ENCODE measurements around the gene AKAP8.
"Not testable (repeated sequence)": the region's sequence is repeated elsewhere in the genome, so short reads cannot be mapped to it uniquely, and the experiment has no call there.

AKAP8 gene

DNA sequence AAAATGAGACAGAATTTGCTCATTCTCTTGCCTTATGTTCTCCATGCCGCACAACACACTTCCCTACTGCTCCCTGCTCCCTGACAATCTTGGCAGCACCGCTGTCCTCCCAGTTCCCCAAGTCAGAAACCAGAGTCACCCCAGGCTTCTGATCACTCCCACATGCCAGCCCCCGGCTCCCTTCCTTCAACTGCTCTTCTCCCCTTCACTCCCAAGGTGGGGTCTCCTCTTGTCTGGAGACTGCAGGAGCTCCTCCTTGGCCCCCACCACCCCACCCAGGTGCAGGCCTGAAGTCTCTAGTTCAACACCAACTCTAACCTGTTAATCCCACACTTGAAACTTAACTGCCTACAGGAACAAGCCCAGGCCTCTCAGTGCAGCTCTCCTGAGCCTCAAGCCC, 16.8 kb upstream of the AKAP8 start:
- H3K27ac Mint-ChIP-seq = peak overlapping the region; percentile 72
- no peaks in the 10 kb centered on the region for H3K9me3 Mint-ChIP-seq
- H3K27me3 Mint-ChIP-seq = no peaks in the 10 kb centered on the region
- H3K4me3 Mint-ChIP-seq = no peak overlapping the region
- H3K36me3 Mint-ChIP-seq = peaks cover 22% of the 10 kb centered on the region
- H3K4me1 Mint-ChIP-seq = peaks cover 12% of the 10 kb centered on the region

GRCh38 chr19:15395251-15395650, 15.7 kb upstream of the AKAP8 start:
- Mint-ChIP-seq H3K36me3 (peaks cover 22% of the 10 kb centered on the region), H3K4me1 (peaks cover 17% of the 10 kb centered on the region), H3K27ac (peak overlapping the region; percentile 23)
- H3K27me3 Mint-ChIP-seq, H3K9me3 Mint-ChIP-seq, H3K4me3 Mint-ChIP-seq: not testable (repeated sequence)

- peaks cover 24% of the 10 kb centered on the region for H3K36me3 Mint-ChIP-seq
- H3K4me1 Mint-ChIP-seq = peaks cover 21% of the 10 kb centered on the region
- no peak overlapping the region for H3K4me3 Mint-ChIP-seq
- no peaks in the 10 kb centered on the region for H3K27me3 Mint-ChIP-seq
- H3K9me3 Mint-ChIP-seq = no peaks in the 10 kb centered on the region
- H3K27ac Mint-ChIP-seq = no peak overlapping the region
Measured at GRCh38 chr19:15394426-15394825, 14.8 kb upstream of the AKAP8 start.

DNA sequence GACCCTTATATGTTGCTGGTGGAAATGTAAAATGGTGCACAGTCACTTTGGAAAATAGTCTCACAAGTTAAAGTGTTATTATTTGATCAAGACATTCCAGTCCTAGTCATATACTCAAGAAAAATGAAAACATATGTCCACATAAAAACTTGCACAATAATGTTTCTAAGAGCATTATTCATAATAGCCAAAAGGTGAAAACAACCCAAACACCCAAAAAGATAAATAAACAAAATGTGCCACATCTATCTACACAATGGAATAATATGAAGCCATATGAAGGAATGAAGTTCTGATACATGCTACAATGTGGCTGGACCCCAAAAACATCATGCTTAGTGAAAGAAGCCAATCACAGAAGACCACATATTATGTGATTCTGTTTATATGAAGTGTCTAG, 14.4 kb upstream of the AKAP8 start:
- Mint-ChIP-seq H3K4me1 (peaks cover 21% of the 10 kb centered on the region), H3K27me3 (no peaks in the 10 kb centered on the region), H3K9me3 (no peaks in the 10 kb centered on the region), H3K4me3 (no peak overlapping the region), H3K27ac (no peak overlapping the region), H3K36me3 (peaks cover 24% of the 10 kb centered on the region)

DNA sequence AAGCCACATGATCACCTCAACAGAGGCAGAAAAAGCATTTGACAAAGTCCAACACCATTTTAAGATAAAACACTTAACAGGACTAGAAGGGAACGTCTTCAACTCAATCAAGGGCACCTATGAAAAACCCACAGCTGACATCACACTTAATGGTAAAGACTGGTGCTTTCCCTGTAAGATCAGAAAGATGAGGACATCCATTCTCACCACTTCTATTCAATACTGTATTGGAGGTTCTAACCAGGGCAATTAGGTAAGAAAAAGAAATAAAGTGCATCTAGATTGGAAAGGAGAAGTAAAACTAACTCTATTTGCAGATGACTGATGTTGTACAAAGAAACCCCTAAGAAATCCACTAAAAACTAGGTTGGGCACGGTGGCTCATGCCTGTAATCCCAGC, 11.2 kb upstream of the AKAP8 start:
- Mint-ChIP-seq H3K27me3 (no peaks in the 10 kb centered on the region), H3K4me1 (peaks cover 13% of the 10 kb centered on the region), H3K27ac (no peak overlapping the region), H3K4me3 (no peak overlapping the region), H3K9me3 (no peaks in the 10 kb centered on the region), H3K36me3 (peaks cover 9% of the 10 kb centered on the region)

DNA sequence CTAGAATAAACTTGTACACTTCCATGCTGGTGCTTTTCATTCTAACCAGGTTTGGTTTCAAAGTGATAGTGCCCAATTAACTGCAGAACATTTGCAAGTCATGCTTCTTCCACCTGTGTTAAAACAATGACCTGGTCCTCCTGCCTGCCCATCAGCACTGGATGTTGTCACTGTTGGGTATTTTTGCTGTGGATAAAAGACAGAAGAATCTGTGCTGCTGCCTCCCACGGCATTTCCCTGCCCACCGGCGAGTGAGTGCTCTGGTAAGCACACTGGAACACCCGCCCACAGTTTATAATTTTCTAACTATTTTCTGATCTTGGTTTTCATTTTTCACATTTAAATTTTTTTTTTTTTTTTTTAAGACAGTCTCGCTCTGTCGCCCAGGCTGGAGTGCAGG, 2.3 kb upstream of the AKAP8 start:
- Mint-ChIP-seq H3K4me3 (peak overlapping the region; percentile 86), H3K36me3 (no peaks in the 10 kb centered on the region), H3K27ac (no peak overlapping the region)

GRCh38 chr19:15381429-15381828, 1.8 kb upstream of the AKAP8 start:
- H3K27me3 Mint-ChIP-seq = no peaks in the 10 kb centered on the region
- H3K27ac Mint-ChIP-seq = no peak overlapping the region
- peaks cover 35% of the 10 kb centered on the region for H3K4me1 Mint-ChIP-seq
- no peaks in the 10 kb centered on the region for H3K9me3 Mint-ChIP-seq
- H3K36me3 Mint-ChIP-seq = no peaks in the 10 kb centered on the region
- peak overlapping the region; percentile 86 for H3K4me3 Mint-ChIP-seq

More for the DNA sequence above, 2.3 kb upstream of the AKAP8 start:
- peaks cover 30% of the 10 kb centered on the region for H3K4me1 Mint-ChIP-seq
- no peaks in the 10 kb centered on the region for H3K9me3 Mint-ChIP-seq
- no peaks in the 10 kb centered on the region for H3K27me3 Mint-ChIP-seq

GRCh38 chr19:15379999-15380647, 536 bp upstream of the AKAP8 start:
- H3K9me3 Mint-ChIP-seq = no peaks in the 10 kb centered on the region
- no peaks in the 10 kb centered on the region for H3K27me3 Mint-ChIP-seq
- peaks cover 35% of the 10 kb centered on the region for H3K4me1 Mint-ChIP-seq
- no peaks in the 10 kb centered on the region for H3K36me3 Mint-ChIP-seq
- peak overlapping the region; percentile 96 for H3K4me3 Mint-ChIP-seq
- H3K27ac Mint-ChIP-seq = peak overlapping the region; percentile 63

- Mint-ChIP-seq H3K4me1 (peaks cover 39% of the 10 kb centered on the region), H3K9me3 (no peaks in the 10 kb centered on the region), H3K36me3 (no peaks in the 10 kb centered on the region), H3K27ac (peak overlapping the region; percentile 94), H3K27me3 (no peaks in the 10 kb centered on the region), H3K4me3 (peak overlapping the region; percentile 96)
Measured at GRCh38 chr19:15378534-15379082, 979 bp downstream of the AKAP8 start.

GRCh38 chr19:15374796-15375440, 4.7 kb downstream of the AKAP8 start:
- Mint-ChIP-seq H3K27ac (no peak overlapping the region), H3K4me1 (peaks cover 28% of the 10 kb centered on the region), H3K4me3 (no peak overlapping the region), H3K9me3 (no peaks in the 10 kb centered on the region), H3K36me3 (no peaks in the 10 kb centered on the region), H3K27me3 (no peaks in the 10 kb centered on the region)

GRCh38 chr19:15374105-15374651, 5.4 kb downstream of the AKAP8 start:
- Mint-ChIP-seq H3K27ac (no peak overlapping the region), H3K36me3 (no peaks in the 10 kb centered on the region), H3K27me3 (no peaks in the 10 kb centered on the region), H3K4me3 (no peak overlapping the region), H3K4me1 (peaks cover 28% of the 10 kb centered on the region), H3K9me3 (no peaks in the 10 kb centered on the region)

DNA sequence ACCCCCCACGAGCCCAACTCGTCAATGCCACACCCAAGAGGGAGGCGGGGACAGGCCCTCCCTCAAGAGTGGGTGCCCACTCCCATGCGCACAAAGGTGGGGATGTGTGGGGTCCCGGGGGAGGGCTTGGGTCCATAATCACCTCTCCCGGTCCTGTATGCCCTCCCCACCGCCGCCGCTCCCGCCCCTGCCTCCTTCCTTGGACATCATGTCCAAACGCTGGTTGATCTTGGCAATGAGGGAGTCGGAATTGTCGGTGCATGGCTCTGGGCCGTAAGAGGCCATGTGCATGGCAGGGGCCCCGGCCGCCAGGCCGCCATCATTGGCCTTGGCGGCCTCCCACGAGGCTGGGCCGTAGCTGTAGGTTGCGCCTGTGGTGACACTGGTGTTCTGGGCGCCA, 5.9 kb downstream of the AKAP8 start:
- Mint-ChIP-seq H3K27me3 (no peaks in the 10 kb centered on the region), H3K27ac (no peak overlapping the region), H3K9me3 (no peaks in the 10 kb centered on the region), H3K4me1 (peaks cover 28% of the 10 kb centered on the region), H3K36me3 (peaks cover under 1% of the 10 kb centered on the region), H3K4me3 (no peak overlapping the region)

DNA sequence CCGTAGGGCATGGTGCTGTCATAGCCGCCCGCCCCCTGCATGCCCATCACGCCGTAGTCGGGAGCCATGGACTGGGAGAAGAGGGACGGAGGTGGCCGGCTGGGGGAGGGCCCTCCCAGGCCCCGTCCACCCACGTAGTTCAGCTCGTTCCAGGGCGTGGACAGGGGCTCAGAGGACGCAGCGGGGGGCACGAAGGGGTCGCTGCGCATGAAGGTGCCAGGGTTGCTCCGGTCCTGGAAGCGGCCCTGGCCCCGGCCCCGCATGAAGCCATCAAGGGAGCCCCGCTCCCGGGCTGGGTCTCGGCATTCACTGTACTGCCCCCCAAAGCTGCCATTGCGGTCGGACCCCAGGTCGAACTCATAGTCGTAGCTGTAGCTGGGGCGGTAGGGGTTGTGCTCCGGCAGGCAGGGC, 6.7 kb downstream of the AKAP8 start:
- no peaks in the 10 kb centered on the region for H3K27me3 Mint-ChIP-seq
- H3K9me3 Mint-ChIP-seq = no peaks in the 10 kb centered on the region
- no peak overlapping the region for H3K27ac Mint-ChIP-seq
- H3K4me1 Mint-ChIP-seq = peaks cover 23% of the 10 kb centered on the region
- peaks cover 3% of the 10 kb centered on the region for H3K36me3 Mint-ChIP-seq
- no peak overlapping the region for H3K4me3 Mint-ChIP-seq

DNA sequence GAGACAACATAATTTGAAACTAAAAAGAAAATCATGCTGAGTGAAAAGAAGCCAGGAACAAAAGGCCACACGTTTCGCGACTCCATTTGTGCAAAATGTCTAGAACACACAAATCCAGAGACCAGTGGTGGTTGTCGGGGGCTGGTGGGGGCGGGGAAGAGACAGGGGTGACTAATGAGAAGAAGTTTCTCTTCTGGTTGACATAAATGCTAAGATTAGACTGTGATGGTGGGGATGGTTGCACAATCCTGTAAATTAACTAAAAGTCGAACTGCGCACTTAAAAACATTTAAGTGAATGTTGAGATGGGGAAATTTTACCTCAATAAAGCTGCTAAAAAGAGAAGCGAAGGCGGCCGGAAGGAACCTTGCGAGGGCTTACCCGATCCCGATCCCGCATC, 7.1 kb downstream of the AKAP8 start:
- Mint-ChIP-seq H3K36me3 (peaks cover 3% of the 10 kb centered on the region), H3K4me3 (no peak overlapping the region), H3K27ac (peak overlapping the region; percentile 41), H3K4me1 (peaks cover 19% of the 10 kb centered on the region), H3K27me3 (no peaks in the 10 kb centered on the region), H3K9me3 (no peaks in the 10 kb centered on the region)

- H3K4me1 Mint-ChIP-seq = peaks cover 15% of the 10 kb centered on the region
- no peaks in the 10 kb centered on the region for H3K9me3 Mint-ChIP-seq
- no peak overlapping the region for H3K4me3 Mint-ChIP-seq
- no peaks in the 10 kb centered on the region for H3K27me3 Mint-ChIP-seq
- H3K27ac Mint-ChIP-seq = no peak overlapping the region
- peaks cover 3% of the 10 kb centered on the region for H3K36me3 Mint-ChIP-seq
Measured at GRCh38 chr19:15371786-15372380, 7.7 kb downstream of the AKAP8 start.

- no peak overlapping the region for H3K27ac Mint-ChIP-seq
- H3K27me3 Mint-ChIP-seq = no peaks in the 10 kb centered on the region
- H3K4me3 Mint-ChIP-seq = no peak overlapping the region
- no peaks in the 10 kb centered on the region for H3K9me3 Mint-ChIP-seq
- H3K36me3 Mint-ChIP-seq = peaks cover 3% of the 10 kb centered on the region
- H3K4me1 Mint-ChIP-seq = peaks cover 10% of the 10 kb centered on the region
Measured at GRCh38 chr19:15371119-15371518, 8.5 kb downstream of the AKAP8 start.

Data from activated naive CD4-positive, alpha-beta T cell treated with anti-CD3 and anti-CD28 coated beads, Interleukin-2, amount 50 U/mL, for 24 hours (primary cell).